ENCODE data around the gene PROB1.
"Not testable (repeated sequence)": the region's sequence is repeated elsewhere in the genome, so short reads cannot be mapped to it uniquely, and the experiment has no call there.

PROB1 gene

GRCh38 chr5:139410121-139410992 is 15.5 kb upstream of the PROB1 start:
- no peak overlapping the region for H3K4me3 ChIP-seq (ENCODE audit: low read depth, low read length)
- no peak overlapping the region for H3K9ac ChIP-seq (ENCODE audit: low read depth, low read length)
- no peaks in the 10 kb centered on the region for H3K36me3 ChIP-seq (ENCODE audit: control insufficient read depth, insufficient read depth, low read length)
- no peaks in the 10 kb centered on the region for H3K4me1 ChIP-seq (ENCODE audit: control insufficient read depth, insufficient read depth, low read length)
- peaks cover 10% of the 10 kb centered on the region for H3K27me3 ChIP-seq (ENCODE audit: control insufficient read depth, insufficient read depth, low read length)
- H3K9me3 ChIP-seq (ENCODE audit: control insufficient read depth, insufficient read depth, low read length), result no peaks in the 10 kb centered on the region

GRCh38 chr5:139409116-139409515 is 14.2 kb upstream of the PROB1 start:
- H3K9ac ChIP-seq (ENCODE audit: low read depth, low read length); H3K4me3 ChIP-seq (ENCODE audit: low read depth, low read length); H3K4me1 ChIP-seq (ENCODE audit: control insufficient read depth, insufficient read depth, low read length); H3K36me3 ChIP-seq (ENCODE audit: control insufficient read depth, insufficient read depth, low read length); H3K9me3 ChIP-seq (ENCODE audit: control insufficient read depth, insufficient read depth, low read length): not testable (repeated sequence)
- peaks cover 10% of the 10 kb centered on the region for H3K27me3 ChIP-seq (ENCODE audit: control insufficient read depth, insufficient read depth, low read length)

- peaks cover 10% of the 10 kb centered on the region for H3K27me3 ChIP-seq (ENCODE audit: control insufficient read depth, insufficient read depth, low read length)
- no peak overlapping the region for H3K4me3 ChIP-seq (ENCODE audit: low read depth, low read length)
- H3K36me3 ChIP-seq (ENCODE audit: control insufficient read depth, insufficient read depth, low read length), result no peaks in the 10 kb centered on the region
- no peaks in the 10 kb centered on the region for H3K9me3 ChIP-seq (ENCODE audit: control insufficient read depth, insufficient read depth, low read length)
- peaks cover 2% of the 10 kb centered on the region for H3K4me1 ChIP-seq (ENCODE audit: control insufficient read depth, insufficient read depth, low read length)
- no peak overlapping the region for H3K9ac ChIP-seq (ENCODE audit: low read depth, low read length)
These were observed 13.3 kb upstream of the PROB1 start for GRCh38 chr5:139408191-139408590.

GRCh38 chr5:139407517-139407916 is 12.6 kb upstream of the PROB1 start:
- H3K4me1 ChIP-seq (ENCODE audit: control insufficient read depth, insufficient read depth, low read length), result peaks cover 2% of the 10 kb centered on the region
- no peak overlapping the region for H3K9ac ChIP-seq (ENCODE audit: low read depth, low read length)
- H3K9me3 ChIP-seq (ENCODE audit: control insufficient read depth, insufficient read depth, low read length), result no peaks in the 10 kb centered on the region
- H3K27me3 ChIP-seq (ENCODE audit: control insufficient read depth, insufficient read depth, low read length), result peaks cover 10% of the 10 kb centered on the region
- H3K36me3 ChIP-seq (ENCODE audit: control insufficient read depth, insufficient read depth, low read length), result no peaks in the 10 kb centered on the region
- H3K4me3 ChIP-seq (ENCODE audit: low read depth, low read length), result no peak overlapping the region

- peaks cover 2% of the 10 kb centered on the region for H3K4me1 ChIP-seq (ENCODE audit: control insufficient read depth, insufficient read depth, low read length)
- peaks cover 10% of the 10 kb centered on the region for H3K27me3 ChIP-seq (ENCODE audit: control insufficient read depth, insufficient read depth, low read length)
- H3K36me3 ChIP-seq (ENCODE audit: control insufficient read depth, insufficient read depth, low read length), result no peaks in the 10 kb centered on the region
- no peak overlapping the region for H3K9ac ChIP-seq (ENCODE audit: low read depth, low read length)
- H3K4me3 ChIP-seq (ENCODE audit: low read depth, low read length), result no peak overlapping the region
- H3K9me3 ChIP-seq (ENCODE audit: control insufficient read depth, insufficient read depth, low read length), result no peaks in the 10 kb centered on the region
These were observed 12.1 kb upstream of the PROB1 start for GRCh38 chr5:139406963-139407362.

GRCh38 chr5:139404484-139404840 is 9.6 kb upstream of the PROB1 start:
- no peak overlapping the region for H3K9ac ChIP-seq (ENCODE audit: low read depth, low read length)
- no peaks in the 10 kb centered on the region for H3K9me3 ChIP-seq (ENCODE audit: control insufficient read depth, insufficient read depth, low read length)
- H3K36me3 ChIP-seq (ENCODE audit: control insufficient read depth, insufficient read depth, low read length), result no peaks in the 10 kb centered on the region
- peaks cover 10% of the 10 kb centered on the region for H3K27me3 ChIP-seq (ENCODE audit: control insufficient read depth, insufficient read depth, low read length)
- peaks cover 2% of the 10 kb centered on the region for H3K4me1 ChIP-seq (ENCODE audit: control insufficient read depth, insufficient read depth, low read length)
- peak overlapping the region; percentile 77 for H3K4me3 ChIP-seq (ENCODE audit: low read depth, low read length)

DNA sequence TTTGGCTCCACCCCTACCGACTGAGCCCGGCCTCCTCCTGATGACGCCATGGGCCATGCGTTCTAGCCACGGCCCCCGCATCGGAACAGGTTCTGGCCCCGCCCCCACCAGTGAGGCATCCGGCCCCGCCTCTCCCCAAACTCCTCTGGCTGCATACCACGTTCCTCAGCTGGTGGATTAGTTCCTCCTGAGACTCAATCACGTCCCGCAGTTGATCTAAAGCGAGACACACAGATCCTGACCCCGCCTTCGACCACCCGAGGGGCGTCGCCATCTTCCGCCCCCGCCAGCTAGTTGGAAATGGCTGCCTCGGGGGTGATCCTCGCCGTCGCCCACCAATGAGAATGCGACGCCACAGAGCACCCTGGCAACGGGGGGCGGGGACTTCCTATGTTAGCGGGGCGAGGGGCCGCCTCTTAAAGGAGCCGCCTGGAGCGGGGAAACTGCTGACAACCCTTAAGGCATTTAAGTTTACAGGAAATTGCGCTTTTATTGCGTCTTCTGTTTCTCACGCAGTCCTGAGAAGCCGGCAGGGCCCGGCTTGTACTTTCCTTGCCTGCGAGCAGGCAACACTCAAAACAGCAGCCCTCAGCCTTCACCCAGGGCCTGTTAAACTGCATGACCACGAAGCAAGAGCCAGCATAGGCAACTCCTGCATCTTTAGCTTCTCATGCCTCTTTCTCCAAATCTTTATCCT is 9.0 kb upstream of the PROB1 start, which contains the start of gene SPATA24:
SPATA24 (minus strand) TSS at position 303 of the 697 bp plus-strand sequence; CDS start at position 274, 29 bp downstream.
- peak within 1 kb of the TSS; percentile 77 for H3K4me3 ChIP-seq (ENCODE audit: low read depth, low read length)
- H3K9me3 ChIP-seq (ENCODE audit: control insufficient read depth, insufficient read depth, low read length), result no peaks in the 10 kb centered on the region
- H3K9ac ChIP-seq (ENCODE audit: low read depth, low read length), result peak within 1 kb of the TSS; percentile 48
- H3K36me3 ChIP-seq (ENCODE audit: control insufficient read depth, insufficient read depth, low read length), result no peaks in the 10 kb centered on the region
- H3K4me1 ChIP-seq (ENCODE audit: control insufficient read depth, insufficient read depth, low read length), result peaks cover 2% of the 10 kb centered on the region
- H3K27me3 ChIP-seq (ENCODE audit: control insufficient read depth, insufficient read depth, low read length), result peaks cover 10% of the 10 kb centered on the region

DNA sequence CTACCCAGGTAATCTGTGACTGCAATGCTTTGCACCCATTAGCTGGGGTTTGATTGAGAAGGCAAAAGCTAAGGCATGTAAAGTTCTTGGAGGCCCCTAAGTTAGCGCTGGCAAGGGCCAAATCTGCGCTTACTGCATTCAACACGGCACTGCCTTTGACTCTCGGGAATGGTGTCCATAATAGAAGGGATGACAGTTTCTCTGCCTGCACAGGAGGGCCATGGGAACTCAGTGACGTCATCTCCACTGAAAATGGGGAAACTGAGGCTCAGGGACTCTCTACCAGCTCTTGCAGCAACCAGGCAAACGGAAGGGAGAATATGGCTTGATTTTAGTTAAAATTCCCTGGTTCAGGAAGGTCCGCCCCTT is 8.5 kb upstream of the PROB1 start:
- H3K4me3 ChIP-seq (ENCODE audit: low read depth, low read length), result peak overlapping the region; percentile 77
- no peak overlapping the region for H3K9ac ChIP-seq (ENCODE audit: low read depth, low read length)
- peaks cover 2% of the 10 kb centered on the region for H3K4me1 ChIP-seq (ENCODE audit: control insufficient read depth, insufficient read depth, low read length)
- no peaks in the 10 kb centered on the region for H3K9me3 ChIP-seq (ENCODE audit: control insufficient read depth, insufficient read depth, low read length)
- H3K36me3 ChIP-seq (ENCODE audit: control insufficient read depth, insufficient read depth, low read length), result no peaks in the 10 kb centered on the region
- H3K27me3 ChIP-seq (ENCODE audit: control insufficient read depth, insufficient read depth, low read length), result peaks cover 10% of the 10 kb centered on the region

- H3K4me3 ChIP-seq (ENCODE audit: low read depth, low read length), result peak overlapping the region; percentile 77
- peaks cover 2% of the 10 kb centered on the region for H3K4me1 ChIP-seq (ENCODE audit: control insufficient read depth, insufficient read depth, low read length)
- H3K9me3 ChIP-seq (ENCODE audit: control insufficient read depth, insufficient read depth, low read length), result no peaks in the 10 kb centered on the region
- H3K9ac ChIP-seq (ENCODE audit: low read depth, low read length), result no peak overlapping the region
- H3K27me3 ChIP-seq (ENCODE audit: control insufficient read depth, insufficient read depth, low read length), result peaks cover 10% of the 10 kb centered on the region
- H3K36me3 ChIP-seq (ENCODE audit: control insufficient read depth, insufficient read depth, low read length), result no peaks in the 10 kb centered on the region
These were observed 7.8 kb upstream of the PROB1 start for GRCh38 chr5:139402561-139403158.

DNA sequence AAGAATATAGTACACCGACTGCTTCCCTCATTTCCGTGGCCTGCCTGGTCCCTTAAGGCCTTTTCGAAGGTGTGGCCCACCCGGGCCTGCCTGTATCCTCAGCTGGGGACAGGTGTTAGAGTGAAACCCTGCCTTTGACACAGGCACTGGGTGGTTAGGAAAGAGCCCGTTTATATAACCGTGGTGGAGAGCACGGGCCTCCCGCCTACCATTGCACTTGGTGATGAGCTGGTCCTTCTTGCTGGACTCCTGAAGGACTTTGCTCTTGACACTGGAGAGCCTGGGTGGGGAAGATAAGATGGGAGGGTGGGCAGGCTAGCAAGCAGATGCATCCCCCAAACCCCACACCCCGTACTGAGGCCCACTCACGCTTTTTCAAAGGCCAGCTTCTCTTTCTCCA is 6.6 kb upstream of the PROB1 start:
- Histone ChIP-seq H3K4me1 (ENCODE audit: control insufficient read depth, insufficient read depth, low read length) (peaks cover 2% of the 10 kb centered on the region), H3K27me3 (ENCODE audit: control insufficient read depth, insufficient read depth, low read length) (peaks cover 2% of the 10 kb centered on the region)

DNA sequence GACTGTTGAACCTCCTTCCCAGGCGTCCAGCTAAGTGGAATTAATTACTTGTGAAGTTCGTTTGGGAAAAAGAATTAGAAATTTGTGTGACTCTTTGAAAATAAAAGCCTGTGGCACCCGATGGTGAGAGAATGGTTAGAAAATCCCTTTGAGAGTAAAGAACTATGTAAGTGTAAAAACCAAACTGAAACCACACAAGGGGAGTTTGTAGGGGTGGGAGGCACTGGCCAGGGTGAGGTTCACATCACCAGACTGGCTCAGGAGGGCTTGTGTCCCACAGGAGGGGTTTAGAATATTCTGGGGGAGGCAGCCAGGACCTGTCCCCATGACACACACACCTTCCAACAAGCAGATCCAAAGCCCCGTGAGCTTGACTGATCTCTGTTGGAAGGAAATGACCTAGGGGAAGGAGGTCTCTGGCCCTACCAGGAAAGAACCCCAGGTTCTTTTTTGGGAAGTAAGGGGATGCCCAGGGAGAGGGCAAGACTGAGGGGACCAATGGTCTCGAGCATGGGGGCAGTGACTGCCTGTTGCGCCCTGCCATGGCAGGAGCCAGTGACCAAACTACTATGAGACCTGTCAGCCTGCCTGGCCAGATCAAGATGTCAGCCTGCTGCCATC is 4.7 kb upstream of the PROB1 start:
- no peak overlapping the region for H3K4me3 ChIP-seq (ENCODE audit: low read depth, low read length)
- peaks cover 3% of the 10 kb centered on the region for H3K4me1 ChIP-seq (ENCODE audit: control insufficient read depth, insufficient read depth, low read length)
- no peaks in the 10 kb centered on the region for H3K9me3 ChIP-seq (ENCODE audit: control insufficient read depth, insufficient read depth, low read length)
- peaks cover 4% of the 10 kb centered on the region for H3K27me3 ChIP-seq (ENCODE audit: control insufficient read depth, insufficient read depth, low read length)
- H3K9ac ChIP-seq (ENCODE audit: low read depth, low read length), result no peak overlapping the region
- H3K36me3 ChIP-seq (ENCODE audit: control insufficient read depth, insufficient read depth, low read length), result no peaks in the 10 kb centered on the region

More for the DNA sequence above, 6.6 kb upstream of the PROB1 start:
- Histone ChIP-seq H3K9me3 (ENCODE audit: control insufficient read depth, insufficient read depth, low read length) (no peaks in the 10 kb centered on the region), H3K36me3 (ENCODE audit: control insufficient read depth, insufficient read depth, low read length) (no peaks in the 10 kb centered on the region), H3K4me3 (ENCODE audit: low read depth, low read length) (no peak overlapping the region), H3K9ac (ENCODE audit: low read depth, low read length) (no peak overlapping the region)

Data from iPS-15b (cell line).